Activated naive CD8-positive, alpha-beta T cell (primary cell): Measurements from ENCODE around the gene DNMBP.
"Not testable (repeated sequence)": the region's sequence is repeated elsewhere in the genome, so short reads cannot be mapped to it uniquely, and the experiment has no call there.

Experiments
- H3K27ac Mint-ChIP-seq: one replicate; pipeline ENCODE4 v1.8.0; 2021; ENCODE audit warnings: mixed read lengths
- H3K27me3 Mint-ChIP-seq: one replicate; pipeline ENCODE4 v1.8.0; 2021; ENCODE audit warnings: mixed read lengths
- H3K36me3 Mint-ChIP-seq: one replicate; pipeline ENCODE4 v1.8.0; 2021; ENCODE audit warnings: mixed read lengths
- H3K4me1 Mint-ChIP-seq: one replicate; pipeline ENCODE4 v1.8.0; 2021; ENCODE audit warnings: low read depth, mixed read lengths
- H3K4me3 Mint-ChIP-seq: one replicate; pipeline ENCODE4 v1.8.0; 2021; ENCODE audit warnings: mild to moderate bottlenecking, mixed read lengths
- H3K9me3 Mint-ChIP-seq: one replicate; pipeline ENCODE4 v1.8.0; 2021; ENCODE audit warnings: low read depth, mixed read lengths

DNMBP gene

DNA sequence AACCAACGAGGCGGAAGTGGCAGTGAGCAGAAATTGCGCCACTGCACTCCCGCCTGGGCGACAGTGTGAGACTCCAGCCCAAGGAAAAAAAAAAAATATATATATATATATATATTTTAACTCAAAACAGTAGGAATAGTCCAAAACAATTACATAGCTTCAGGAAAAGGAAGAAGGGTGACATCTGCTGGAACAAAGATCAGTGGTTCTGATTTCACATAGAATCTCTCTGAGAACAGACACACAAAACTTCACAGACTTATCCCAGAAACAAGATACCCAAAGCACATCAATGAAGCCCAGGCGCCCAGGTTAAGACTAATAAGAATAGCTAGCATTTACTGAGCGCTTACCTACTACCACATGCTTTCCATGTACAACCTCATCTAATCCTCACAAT lies 45.0 kb downstream of the DNMBP start:
- H3K9me3 Mint-ChIP-seq: no peaks in the 10 kb centered on the region

GRCh38 chr10:99963467-99964165 lies 46.1 kb downstream of the DNMBP start:
- not testable (repeated sequence) for H3K4me1 Mint-ChIP-seq, H3K27me3 Mint-ChIP-seq, H3K36me3 Mint-ChIP-seq, H3K27ac Mint-ChIP-seq, H3K9me3 Mint-ChIP-seq, H3K4me3 Mint-ChIP-seq

More for the DNA sequence above, 45.0 kb downstream of the DNMBP start:
- Mint-ChIP-seq H3K4me1 (peaks cover 2% of the 10 kb centered on the region), H3K27me3 (no peaks in the 10 kb centered on the region), H3K4me3 (no peak overlapping the region), H3K27ac (no peak overlapping the region), H3K36me3 (peaks cover 12% of the 10 kb centered on the region)

- peaks cover 17% of the 10 kb centered on the region for H3K36me3 Mint-ChIP-seq
- no peak overlapping the region for H3K27ac Mint-ChIP-seq
- no peaks in the 10 kb centered on the region for H3K4me1 Mint-ChIP-seq
- no peaks in the 10 kb centered on the region for H3K27me3 Mint-ChIP-seq
- no peaks in the 10 kb centered on the region for H3K9me3 Mint-ChIP-seq
- H3K4me3 Mint-ChIP-seq: no peak overlapping the region
Measured at GRCh38 chr10:99958806-99959205, 50.9 kb downstream of the DNMBP start.

GRCh38 chr10:99958302-99958701 lies 51.4 kb downstream of the DNMBP start:
- Mint-ChIP-seq H3K27ac (no peak overlapping the region), H3K9me3 (no peaks in the 10 kb centered on the region), H3K36me3 (peaks cover 17% of the 10 kb centered on the region), H3K27me3 (no peaks in the 10 kb centered on the region), H3K4me3 (no peak overlapping the region), H3K4me1 (no peaks in the 10 kb centered on the region)

DNA sequence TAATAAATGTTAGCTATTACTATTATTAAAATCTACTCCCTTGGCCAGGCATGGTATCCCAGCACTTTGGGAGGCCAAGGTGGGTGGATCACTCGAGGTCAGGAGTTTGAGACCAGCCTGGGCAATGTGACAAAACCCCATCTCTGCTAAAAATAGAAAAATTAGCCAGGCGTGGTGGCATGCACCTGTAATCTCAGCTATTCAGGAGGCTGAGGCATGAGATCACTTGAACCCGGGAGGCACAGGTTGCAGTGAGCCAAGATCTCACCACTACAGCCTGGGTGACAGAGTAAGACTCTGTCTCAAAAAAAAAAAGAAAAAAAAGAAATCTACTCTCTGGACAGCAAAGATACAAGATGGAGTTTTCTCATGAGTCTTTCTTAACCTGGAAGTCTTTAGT lies 56.2 kb downstream of the DNMBP start:
- not testable (repeated sequence) for H3K4me3 Mint-ChIP-seq, H3K4me1 Mint-ChIP-seq, H3K27me3 Mint-ChIP-seq, H3K27ac Mint-ChIP-seq
- Mint-ChIP-seq H3K36me3 (peaks cover 39% of the 10 kb centered on the region), H3K9me3 (peaks cover 14% of the 10 kb centered on the region)

GRCh38 chr10:99952799-99953198 lies 56.9 kb downstream of the DNMBP start:
- peaks cover 39% of the 10 kb centered on the region for H3K36me3 Mint-ChIP-seq
- H3K4me1 Mint-ChIP-seq: no peaks in the 10 kb centered on the region

GRCh38 chr10:99946051-99946450 lies 63.7 kb downstream of the DNMBP start:
- not testable (repeated sequence) for H3K4me3 Mint-ChIP-seq, H3K9me3 Mint-ChIP-seq, H3K4me1 Mint-ChIP-seq, H3K27ac Mint-ChIP-seq, H3K27me3 Mint-ChIP-seq
- H3K36me3 Mint-ChIP-seq: peaks cover 19% of the 10 kb centered on the region

More at GRCh38 chr10:99952799-99953198, 56.9 kb downstream of the DNMBP start:
- H3K27ac Mint-ChIP-seq: no peak overlapping the region
- no peak overlapping the region for H3K4me3 Mint-ChIP-seq
- peaks cover 14% of the 10 kb centered on the region for H3K9me3 Mint-ChIP-seq
- no peaks in the 10 kb centered on the region for H3K27me3 Mint-ChIP-seq

DNA sequence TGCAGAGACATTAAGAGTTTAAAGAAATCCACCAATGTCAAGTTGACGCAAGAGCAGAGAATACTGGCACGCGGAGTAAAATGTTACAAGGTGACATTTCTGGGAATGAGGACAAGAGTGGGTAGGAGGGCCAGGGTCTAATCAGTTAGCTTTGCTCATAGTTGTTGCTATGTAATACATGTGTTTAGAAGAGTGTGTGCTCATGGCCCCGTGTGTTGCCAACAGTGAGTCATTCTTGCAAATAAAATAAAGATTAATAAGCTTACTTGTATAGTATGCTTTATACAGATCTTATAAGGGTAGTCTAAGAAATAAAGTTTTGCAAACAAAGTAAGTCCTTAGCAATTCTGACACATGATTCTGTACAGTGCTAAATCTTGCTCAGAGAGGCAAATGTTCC lies 64.5 kb downstream of the DNMBP start:
- no peaks in the 10 kb centered on the region for H3K27me3 Mint-ChIP-seq
- no peaks in the 10 kb centered on the region for H3K4me1 Mint-ChIP-seq
- H3K4me3 Mint-ChIP-seq: no peak overlapping the region
- H3K9me3 Mint-ChIP-seq: peaks cover 3% of the 10 kb centered on the region
- H3K27ac Mint-ChIP-seq: no peak overlapping the region
- H3K36me3 Mint-ChIP-seq: peaks cover 16% of the 10 kb centered on the region

- Mint-ChIP-seq H3K9me3 (no peaks in the 10 kb centered on the region), H3K27me3 (no peaks in the 10 kb centered on the region), H3K4me1 (no peaks in the 10 kb centered on the region), H3K27ac (no peak overlapping the region), H3K36me3 (peaks cover 12% of the 10 kb centered on the region), H3K4me3 (no peak overlapping the region)
Measured at GRCh38 chr10:99944860-99945259, 64.9 kb downstream of the DNMBP start.

DNA sequence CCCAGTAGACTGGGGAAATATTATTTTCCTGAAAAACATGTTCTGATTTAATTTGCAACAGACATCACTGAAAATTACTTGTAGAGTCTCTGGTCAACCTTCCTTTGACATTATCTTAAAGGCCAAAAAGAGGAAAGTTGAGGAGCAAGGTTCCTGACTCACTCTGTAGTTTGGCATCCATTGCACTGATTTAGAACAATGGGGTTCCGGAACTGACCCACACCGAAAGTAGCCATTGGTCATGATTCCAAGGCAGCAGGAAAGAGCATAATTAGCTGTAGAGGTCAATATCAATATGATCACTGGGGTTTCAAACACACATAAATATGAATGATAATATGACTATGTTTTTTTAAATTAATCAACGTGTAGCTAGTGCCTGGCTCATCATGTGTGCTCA lies 65.8 kb downstream of the DNMBP start:
- H3K9me3 Mint-ChIP-seq: no peaks in the 10 kb centered on the region
- H3K27me3 Mint-ChIP-seq: no peaks in the 10 kb centered on the region
- no peak overlapping the region for H3K4me3 Mint-ChIP-seq
- H3K4me1 Mint-ChIP-seq: no peaks in the 10 kb centered on the region
- H3K36me3 Mint-ChIP-seq: peaks cover 10% of the 10 kb centered on the region
- no peak overlapping the region for H3K27ac Mint-ChIP-seq

GRCh38 chr10:99941942-99942820 lies 67.6 kb downstream of the DNMBP start:
- no peaks in the 10 kb centered on the region for H3K27me3 Mint-ChIP-seq
- no peaks in the 10 kb centered on the region for H3K4me1 Mint-ChIP-seq
- no peak overlapping the region for H3K27ac Mint-ChIP-seq
- peaks cover 12% of the 10 kb centered on the region for H3K36me3 Mint-ChIP-seq
- no peak overlapping the region for H3K4me3 Mint-ChIP-seq
- no peaks in the 10 kb centered on the region for H3K9me3 Mint-ChIP-seq

DNA sequence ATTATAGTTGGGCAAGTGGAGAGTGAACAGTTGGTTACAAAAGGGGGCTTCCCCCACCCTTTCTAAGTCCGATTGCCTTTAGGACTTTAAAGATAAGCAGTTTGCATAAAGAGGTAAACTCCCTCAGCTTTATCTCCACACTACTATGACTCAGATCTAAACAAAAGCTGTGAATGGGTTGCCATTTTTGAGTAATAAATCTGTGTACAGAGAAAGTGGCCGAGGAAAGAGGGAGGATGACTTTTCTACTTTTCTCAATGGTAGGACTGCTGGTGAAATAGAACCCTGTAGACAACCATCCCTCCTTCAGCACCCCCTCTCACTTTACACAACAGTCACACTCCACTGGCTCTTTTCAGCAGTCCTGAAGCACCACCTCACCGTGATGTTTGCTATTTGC lies 71.2 kb downstream of the DNMBP start:
- no peaks in the 10 kb centered on the region for H3K27me3 Mint-ChIP-seq
- no peak overlapping the region for H3K4me3 Mint-ChIP-seq
- H3K4me1 Mint-ChIP-seq: no peaks in the 10 kb centered on the region
- peaks cover 9% of the 10 kb centered on the region for H3K36me3 Mint-ChIP-seq
- no peaks in the 10 kb centered on the region for H3K9me3 Mint-ChIP-seq
- no peak overlapping the region for H3K27ac Mint-ChIP-seq

DNA sequence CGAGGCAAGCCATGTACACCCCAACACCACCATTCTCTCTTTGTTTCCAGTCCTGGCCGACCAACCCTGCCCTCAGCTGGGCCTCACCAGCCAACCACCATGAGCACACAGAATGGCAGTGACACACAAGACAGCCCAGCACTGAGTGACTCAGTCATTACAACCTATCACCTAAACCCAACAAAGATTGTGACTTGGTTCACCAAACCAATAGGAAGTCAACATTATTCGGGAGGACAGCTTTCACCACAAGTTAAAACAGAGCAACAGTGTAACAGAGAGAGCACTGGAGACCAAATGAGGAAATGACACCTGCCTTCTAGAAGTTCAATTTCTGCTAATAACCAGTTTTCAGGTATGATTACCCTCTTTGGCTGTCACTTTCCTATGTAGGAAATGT lies 72.1 kb downstream of the DNMBP start:
- no peaks in the 10 kb centered on the region for H3K9me3 Mint-ChIP-seq
- H3K4me3 Mint-ChIP-seq: no peak overlapping the region
- no peaks in the 10 kb centered on the region for H3K27me3 Mint-ChIP-seq
- peaks cover 9% of the 10 kb centered on the region for H3K36me3 Mint-ChIP-seq
- H3K27ac Mint-ChIP-seq: no peak overlapping the region
- H3K4me1 Mint-ChIP-seq: no peaks in the 10 kb centered on the region

DNA sequence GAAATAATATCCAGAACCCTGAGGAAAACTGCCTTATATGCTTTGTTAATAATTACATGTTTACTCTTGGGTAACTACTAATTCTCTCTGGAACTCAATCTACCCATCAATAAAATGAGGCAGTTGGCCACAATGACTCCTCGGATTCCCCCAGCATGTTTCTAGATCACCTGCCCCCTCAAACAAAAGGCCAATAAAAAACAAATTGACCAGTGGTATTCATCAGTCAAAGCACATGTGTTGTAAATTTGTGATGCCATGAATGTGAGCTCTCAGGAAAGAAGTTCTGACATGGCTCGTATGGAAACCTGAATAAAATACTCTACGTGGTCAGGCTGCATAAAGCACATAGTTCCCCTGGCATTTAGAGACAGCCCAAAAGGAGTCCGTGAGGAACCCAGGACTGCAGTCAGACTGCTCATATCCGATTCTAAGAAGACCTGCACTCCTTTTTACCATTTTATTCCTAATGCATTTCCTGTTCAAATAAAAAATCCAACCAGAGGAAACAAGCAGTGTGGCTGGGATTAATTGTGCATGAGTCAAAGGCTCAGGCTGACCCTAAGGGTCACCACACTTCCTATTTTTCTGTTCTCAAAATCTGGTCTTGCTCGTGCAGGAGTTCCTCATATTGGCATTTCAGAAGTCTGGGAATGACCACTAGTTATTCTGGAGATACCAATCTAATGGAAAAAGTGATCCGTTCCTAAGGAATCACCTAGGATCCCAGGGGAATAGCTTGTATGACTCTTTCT lies 77.4 kb downstream of the DNMBP start:
- not testable (repeated sequence) for H3K9me3 Mint-ChIP-seq, H3K27me3 Mint-ChIP-seq, H3K27ac Mint-ChIP-seq, H3K36me3 Mint-ChIP-seq, H3K4me3 Mint-ChIP-seq
- H3K4me1 Mint-ChIP-seq: peaks cover 10% of the 10 kb centered on the region
